ENCODE measurements around the gene BORCS5.

- TF ChIP-seq CTCF (IDR thresholded peaks at IDR 0.05) (no peak), POLR2A (IDR thresholded peaks at IDR 0.05) (no peak)
These were observed 124.8 kb downstream of the BORCS5 start for GRCh38 chr12:12481631-12482030.

Measured in testis (tissue), 2 donors.